ENCODE data around the gene KREMEN2. TPM values are rescaled to one million over a fixed set of nuclear protein-coding genes. Genes with fewer than 3 reads are reported as not detected.

KREMEN2 gene
- total RNA-seq, 1 donor, result not detected

DNA sequence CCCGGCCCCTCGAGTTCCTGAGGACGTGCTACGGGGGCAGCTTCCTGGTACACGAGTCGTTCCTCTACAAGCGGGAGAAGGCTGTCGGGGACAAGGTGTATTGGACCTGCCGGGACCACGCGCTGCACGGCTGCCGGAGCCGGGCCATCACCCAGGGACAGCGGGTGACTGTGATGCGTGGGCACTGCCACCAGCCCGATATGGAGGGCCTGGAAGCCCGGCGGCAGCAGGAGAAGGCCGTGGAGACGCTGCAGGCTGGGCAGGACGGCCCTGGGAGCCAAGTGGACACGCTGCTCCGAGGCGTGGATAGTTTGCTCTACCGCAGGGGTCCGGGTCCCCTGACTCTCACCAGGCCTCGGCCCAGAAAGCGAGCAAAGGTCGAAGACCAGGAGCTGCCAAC lies 30.9 kb upstream of the KREMEN2 start:
- TF ChIP-seq, protein P1, sequence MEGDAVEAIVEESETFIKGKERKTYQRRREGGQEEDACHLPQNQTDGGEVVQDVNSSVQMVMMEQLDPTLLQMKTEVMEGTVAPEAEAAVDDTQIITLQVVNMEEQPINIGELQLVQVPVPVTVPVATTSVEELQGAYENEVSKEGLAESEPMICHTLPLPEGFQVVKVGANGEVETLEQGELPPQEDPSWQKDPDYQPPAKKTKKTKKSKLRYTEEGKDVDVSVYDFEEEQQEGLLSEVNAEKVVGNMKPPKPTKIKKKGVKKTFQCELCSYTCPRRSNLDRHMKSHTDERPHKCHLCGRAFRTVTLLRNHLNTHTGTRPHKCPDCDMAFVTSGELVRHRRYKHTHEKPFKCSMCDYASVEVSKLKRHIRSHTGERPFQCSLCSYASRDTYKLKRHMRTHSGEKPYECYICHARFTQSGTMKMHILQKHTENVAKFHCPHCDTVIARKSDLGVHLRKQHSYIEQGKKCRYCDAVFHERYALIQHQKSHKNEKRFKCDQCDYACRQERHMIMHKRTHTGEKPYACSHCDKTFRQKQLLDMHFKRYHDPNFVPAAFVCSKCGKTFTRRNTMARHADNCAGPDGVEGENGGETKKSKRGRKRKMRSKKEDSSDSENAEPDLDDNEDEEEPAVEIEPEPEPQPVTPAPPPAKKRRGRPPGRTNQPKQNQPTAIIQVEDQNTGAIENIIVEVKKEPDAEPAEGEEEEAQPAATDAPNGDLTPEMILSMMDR (IDR thresholded peaks at IDR 0.05; ENCODE audit: insufficient read depth, low read length), result no peak
- H3K4me3 ChIP-seq (ENCODE audit: low read depth, low read length), result no peak overlapping the region
- no peak for DNase-seq (ENCODE audit: low read depth)

GRCh38 chr16:2933701-2934100 lies 30.4 kb upstream of the KREMEN2 start:
- DNase-seq (ENCODE audit: low read depth), result no peak

GRCh38 chr16:2934450-2934849 lies 29.6 kb upstream of the KREMEN2 start:
- no peak for DNase-seq (ENCODE audit: low read depth)
- no peak overlapping the region for H3K4me3 ChIP-seq (ENCODE audit: low read depth, low read length)
- TF ChIP-seq, protein P1 (IDR thresholded peaks at IDR 0.05; ENCODE audit: insufficient read depth, low read length), result no peak

More at GRCh38 chr16:2933701-2934100, 30.4 kb upstream of the KREMEN2 start:
- TF ChIP-seq, protein P1 (IDR thresholded peaks at IDR 0.05; ENCODE audit: insufficient read depth, low read length), result no peak
- H3K4me3 ChIP-seq (ENCODE audit: low read depth, low read length), result no peak overlapping the region

DNA sequence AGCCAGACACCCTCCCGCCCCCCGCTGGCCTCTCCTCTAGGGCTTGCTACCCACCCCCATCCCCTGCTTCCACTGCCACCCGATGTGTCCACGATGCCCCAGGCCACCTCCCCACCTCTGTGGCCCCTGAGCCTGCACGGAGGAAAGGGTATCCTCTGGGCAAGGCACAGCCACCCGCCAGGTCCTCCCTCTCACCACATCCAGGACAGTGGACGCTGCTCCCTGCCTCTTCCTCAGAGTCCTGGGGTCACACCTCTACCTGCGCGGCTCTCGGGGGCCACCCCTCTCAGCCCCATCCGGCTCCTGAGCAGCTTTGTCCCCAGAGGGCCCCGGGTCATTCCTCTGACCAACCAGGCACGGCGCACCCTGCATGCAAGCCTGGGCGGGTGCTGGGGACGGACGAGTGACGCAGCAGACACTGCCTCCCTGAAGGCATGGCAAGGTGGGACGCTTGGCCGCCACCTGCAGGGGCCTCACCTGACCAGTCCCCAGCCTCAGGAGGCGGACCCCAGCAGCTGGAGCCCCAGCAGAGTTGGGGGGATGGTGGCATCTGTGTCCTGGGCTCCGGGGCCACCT lies 27.6 kb upstream of the KREMEN2 start:
- TF ChIP-seq, protein P1 (IDR thresholded peaks at IDR 0.05; ENCODE audit: insufficient read depth, low read length), result no peak
- DNase-seq (ENCODE audit: low read depth), result no peak
- H3K4me3 ChIP-seq (ENCODE audit: low read depth, low read length), result no peak overlapping the region

DNA sequence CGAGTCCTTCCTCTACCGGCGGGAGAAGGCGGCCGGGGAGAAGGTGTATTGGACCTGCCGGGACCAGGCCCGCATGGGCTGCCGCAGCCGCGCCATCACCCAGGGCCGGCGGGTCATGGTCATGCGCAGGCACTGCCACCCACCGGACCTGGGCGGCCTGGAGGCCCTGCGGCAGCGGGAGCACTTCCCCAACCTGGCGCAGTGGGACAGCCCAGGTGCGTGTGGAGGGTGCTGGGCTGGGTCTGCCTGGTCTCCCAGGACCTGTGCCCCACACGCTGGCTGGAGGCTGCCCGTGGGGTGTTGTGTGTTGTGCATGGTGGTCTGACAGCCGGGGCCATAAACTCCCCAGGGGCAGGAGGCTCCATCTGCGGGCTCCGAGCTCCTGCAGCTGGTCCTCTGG lies 26.9 kb upstream of the KREMEN2 start:
- no peak overlapping the region for H3K4me3 ChIP-seq (ENCODE audit: low read depth, low read length)
- TF ChIP-seq, protein P1 (IDR thresholded peaks at IDR 0.05; ENCODE audit: insufficient read depth, low read length), result no peak
- DNase-seq (ENCODE audit: low read depth), result no peak

DNA sequence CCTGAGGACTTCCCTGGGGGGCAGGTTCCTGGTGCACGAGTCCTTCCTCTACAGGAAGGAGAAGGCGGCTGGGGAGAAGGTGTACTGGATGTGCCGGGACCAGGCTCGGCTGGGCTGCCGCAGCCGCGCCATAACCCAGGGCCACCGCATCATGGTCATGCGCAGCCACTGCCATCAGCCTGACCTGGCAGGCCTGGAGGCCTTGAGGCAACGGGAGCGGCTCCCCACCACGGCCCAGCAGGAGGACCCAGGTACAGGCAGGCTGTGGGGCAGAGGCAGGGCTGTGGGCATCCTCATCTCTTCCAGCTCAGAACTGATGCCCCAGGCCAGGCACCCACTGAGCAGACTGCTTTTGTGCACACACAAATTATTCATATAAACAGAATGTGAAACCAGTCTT lies 25.9 kb upstream of the KREMEN2 start:
- TF ChIP-seq, protein P1 (IDR thresholded peaks at IDR 0.05; ENCODE audit: insufficient read depth, low read length), result no peak

DNA sequence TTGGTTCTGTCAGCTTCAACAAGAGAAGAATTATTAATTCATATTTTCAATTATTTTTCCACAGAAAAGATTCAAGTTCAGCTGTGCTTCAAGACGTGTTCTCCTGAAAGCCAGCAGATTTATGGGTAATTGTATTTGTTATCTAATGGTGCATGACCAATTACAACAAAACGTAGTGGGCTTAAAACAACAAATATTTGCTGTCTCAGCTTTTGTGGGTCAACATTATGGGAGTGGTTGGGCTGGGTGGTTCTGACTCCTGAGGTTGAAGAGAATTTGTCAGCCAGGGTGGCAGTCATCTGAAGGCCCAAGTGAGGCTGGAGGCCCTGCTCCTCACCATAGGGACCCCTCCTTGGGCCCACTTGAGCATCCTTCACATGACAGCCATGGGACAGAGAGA lies 24.1 kb upstream of the KREMEN2 start:
- DNase-seq (ENCODE audit: low read depth), result no peak
- no peak overlapping the region for H3K4me3 ChIP-seq (ENCODE audit: low read depth, low read length)
- TF ChIP-seq, protein P1 (IDR thresholded peaks at IDR 0.05; ENCODE audit: insufficient read depth, low read length), result no peak

More for the DNA sequence above, 25.9 kb upstream of the KREMEN2 start:
- H3K4me3 ChIP-seq (ENCODE audit: low read depth, low read length), result no peak overlapping the region
- no peak for DNase-seq (ENCODE audit: low read depth)
